GM21825 (cell line): ENCODE results near the gene MYPOP.
"Not testable (repeated sequence)": the region's sequence is repeated elsewhere in the genome, so short reads cannot be mapped to it uniquely, and the experiment has no call there.

Source experiments
- ATAC-seq: cut with Tn5 transposase; IDR thresholded peaks from one replicate; pipeline ENCODE4 v1.9.1; 2021; ENCODE audit warnings: mild to moderate bottlenecking, moderate library complexity; ENCODE audit not compliant: unreplicated experiment

The MYPOP gene

DNA sequence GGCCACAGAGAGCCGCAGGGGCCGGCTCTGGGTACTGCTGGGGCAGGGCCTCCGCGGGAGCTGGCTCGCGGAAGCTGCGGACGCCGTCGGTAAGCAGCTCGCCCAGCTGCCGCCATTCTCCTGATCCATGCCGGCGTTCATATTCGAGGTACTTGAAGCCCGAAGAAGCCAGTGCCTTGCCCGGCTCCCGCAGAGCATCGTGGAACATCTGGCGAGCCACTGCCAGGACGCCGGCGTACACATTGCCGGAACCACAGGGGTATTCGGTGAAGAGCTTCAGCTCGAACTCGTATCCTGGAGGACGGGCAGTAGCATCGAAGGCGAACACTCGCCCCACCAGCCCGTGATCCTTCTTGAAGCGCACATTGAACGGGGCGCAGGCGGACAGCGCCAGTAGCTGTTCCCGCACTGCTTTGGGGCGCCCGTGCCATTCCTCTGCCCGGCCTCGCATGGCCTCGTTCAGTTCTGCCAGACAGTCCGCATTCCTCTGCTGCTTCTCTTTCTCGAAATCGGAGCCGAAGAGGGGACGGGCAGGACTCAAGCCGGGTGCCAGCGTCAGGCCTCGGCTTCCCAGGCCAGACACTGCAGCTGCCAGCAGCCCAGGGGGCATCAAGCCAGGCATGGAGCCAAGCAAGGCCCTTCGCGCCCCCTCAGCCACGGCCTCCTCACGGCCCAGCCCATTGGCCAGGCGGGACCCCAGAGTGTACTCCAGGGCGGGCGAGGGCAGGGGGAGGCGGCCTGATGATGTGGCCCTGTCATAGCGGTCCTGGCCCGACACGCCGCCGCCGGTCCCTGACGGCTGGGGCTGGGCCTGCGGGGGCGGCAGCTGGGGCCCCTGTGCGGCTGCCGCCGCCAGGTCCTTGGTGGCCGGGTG is 17.5 kb downstream of the MYPOP start:
- ATAC-seq, result peak; percentile 1

DNA sequence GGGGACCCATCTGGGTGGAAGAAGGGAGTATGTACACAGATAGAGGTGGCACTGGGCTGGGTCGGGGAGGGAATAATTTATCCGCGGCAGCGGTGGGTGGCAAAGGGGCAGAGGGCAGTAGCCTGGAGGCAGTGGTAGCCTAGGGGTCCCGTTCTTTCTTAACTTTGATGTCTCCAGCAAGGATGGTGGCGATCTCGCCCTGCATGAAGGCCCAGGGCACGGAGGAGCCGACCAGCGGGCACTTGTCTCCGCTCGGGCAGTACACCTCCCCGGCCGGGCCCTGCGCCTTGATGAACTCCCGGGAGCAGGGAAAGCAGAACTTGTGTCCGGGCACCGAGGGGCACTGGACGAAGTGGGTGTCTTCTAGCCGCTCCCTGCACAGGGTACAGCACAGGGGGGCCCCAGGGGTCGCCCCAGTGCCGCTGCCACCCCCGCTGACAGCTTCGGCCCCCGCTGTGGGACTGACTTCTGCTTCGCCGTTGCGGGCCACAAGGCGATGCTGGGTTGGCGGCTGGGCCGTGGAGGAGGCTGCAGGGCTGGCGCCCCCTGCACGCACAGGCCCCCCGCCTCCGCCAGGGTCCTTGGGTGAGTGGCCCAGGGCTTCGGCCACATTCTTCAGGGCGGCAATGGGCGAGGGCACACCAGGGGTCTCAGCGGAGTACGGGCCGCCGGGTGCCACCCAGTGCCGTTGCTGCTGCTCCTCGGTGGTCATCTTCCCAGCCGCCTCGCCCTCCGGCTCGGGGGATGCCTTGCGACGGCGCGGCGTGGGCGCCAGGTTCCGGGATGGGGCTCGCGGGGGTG is 18.3 kb downstream of the MYPOP start:
- ATAC-seq, result no peak

DNA sequence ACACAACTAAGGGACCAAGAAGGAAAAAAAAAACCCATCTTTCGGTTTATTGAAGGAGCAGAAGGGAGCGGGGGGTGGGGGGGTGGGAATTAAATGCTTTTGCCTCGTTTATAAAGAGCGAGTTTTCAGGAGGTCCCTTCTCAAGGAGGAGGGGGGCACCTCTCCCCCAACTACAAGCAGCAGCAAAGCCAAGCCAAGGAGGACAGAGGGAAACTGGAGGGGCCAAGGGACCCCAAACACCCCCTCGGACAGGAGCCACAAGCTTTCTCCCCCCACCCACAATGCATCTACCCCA is 18.9 kb downstream of the MYPOP start:
- ATAC-seq, result no peak

DNA sequence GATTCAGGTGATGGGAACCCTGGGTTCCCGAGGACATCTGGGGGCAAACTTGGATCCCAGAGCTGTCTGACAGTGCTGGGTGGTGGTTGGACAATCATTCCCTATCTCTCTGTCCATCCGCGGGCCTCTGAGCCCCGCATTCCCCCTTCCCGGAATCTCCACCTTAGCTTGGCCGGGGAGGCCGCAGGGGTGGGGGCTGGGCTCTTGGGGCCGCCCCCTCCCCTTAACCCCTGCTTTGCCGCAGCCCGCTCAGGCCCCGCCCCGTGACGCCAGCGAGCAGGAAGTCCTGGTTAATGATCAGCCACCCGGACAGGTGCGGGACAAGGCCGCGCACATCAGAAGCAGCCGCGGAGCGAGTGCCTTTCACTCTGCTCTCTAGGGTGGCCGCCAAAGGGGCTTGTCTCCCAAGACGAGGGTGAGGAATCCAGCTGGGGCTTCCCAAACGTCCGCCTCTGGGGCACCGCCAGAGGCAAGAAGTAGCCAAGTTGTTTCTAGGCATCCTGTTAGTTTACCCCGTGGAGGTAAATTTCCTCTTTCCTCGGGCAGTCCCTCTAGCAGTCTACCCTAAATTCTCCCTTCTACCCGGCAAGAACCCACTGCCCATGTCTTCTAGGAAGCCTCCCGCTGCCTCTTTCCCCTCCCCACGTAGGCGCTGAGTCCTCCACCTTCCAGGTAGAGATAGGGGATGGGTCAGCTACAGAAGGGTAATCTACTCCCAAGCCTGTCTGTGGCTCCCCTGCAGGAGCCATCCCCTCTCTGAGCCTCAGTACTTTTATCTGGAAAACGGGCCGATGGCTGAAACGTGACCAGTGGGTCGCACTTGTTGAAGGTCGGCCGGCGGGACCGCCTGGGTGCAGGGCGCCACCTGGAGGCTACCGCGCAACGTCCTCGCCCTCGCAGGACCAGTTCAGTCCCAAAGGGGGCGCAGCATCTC is 19.5 kb downstream of the MYPOP start:
- ATAC-seq, result peak; percentile 30

DNA sequence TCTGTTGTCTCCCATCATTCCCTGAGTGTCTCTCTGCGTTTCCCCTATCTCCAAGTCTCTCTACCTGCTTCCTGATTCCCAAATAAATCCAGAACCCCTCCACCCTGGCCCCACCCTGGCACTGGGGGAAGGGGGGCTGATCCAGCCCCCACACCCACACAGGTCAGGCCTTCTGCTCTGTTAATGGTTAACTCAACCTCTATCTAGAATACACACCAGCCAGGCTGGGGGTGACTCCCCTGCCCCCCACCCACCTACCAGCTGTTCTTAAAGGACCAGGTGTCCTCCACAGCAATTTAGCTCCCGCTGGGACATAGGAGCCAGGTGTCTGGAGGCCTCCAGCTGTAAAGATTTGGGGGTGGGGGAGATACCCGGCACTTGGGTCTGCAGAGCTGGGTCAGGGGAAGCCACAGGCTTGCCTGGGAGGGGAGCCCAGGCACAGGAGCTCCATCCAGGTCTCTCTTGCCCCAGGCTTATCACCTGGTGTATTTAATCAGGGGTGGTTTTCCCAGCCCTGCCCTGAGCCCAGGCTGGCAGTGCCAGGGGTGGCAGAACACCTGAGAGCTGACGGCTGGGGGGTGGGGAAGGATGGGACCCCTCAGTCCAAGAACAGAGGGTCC is 20.4 kb downstream of the MYPOP start:
- no peak for ATAC-seq

DNA sequence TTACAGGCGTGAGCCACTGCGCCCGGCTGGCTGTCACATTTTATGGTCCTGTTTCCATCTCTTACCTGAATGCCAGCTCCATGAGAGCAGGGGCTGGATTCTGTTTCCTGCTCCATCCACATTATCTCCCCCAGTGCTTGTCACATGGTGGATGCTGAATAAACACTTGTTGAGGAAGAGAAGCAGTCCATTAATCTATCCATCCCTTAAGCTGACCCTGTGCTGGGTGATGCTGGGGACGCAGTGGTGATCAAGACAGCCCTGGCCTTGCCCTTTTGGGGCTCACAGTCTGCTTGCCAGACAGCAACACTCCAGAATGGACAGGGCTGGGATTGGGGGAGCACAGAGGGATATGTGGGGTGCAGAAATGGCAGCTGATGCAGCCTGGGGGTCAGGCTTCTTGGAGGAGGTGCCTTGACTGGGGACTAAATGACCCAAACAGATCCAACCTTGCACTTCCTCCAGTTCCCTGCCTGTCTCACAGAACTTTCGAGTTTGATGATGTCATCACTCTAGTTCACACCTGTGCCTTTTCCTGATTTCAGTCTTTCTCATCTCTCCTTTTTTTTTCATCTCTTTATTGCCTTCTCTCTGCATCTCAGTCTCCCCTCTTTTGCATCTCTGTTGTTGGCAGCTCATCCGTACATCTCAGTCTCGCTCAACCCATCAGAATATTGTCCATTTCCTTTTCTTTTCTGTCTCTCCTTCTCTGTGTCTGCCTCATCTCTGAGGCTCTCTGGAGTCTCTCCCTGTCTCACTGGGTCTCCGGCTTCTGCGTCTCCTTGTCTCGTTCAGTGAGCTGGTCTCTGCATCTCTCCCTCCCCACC is 21.1 kb downstream of the MYPOP start:
- no peak for ATAC-seq

DNA sequence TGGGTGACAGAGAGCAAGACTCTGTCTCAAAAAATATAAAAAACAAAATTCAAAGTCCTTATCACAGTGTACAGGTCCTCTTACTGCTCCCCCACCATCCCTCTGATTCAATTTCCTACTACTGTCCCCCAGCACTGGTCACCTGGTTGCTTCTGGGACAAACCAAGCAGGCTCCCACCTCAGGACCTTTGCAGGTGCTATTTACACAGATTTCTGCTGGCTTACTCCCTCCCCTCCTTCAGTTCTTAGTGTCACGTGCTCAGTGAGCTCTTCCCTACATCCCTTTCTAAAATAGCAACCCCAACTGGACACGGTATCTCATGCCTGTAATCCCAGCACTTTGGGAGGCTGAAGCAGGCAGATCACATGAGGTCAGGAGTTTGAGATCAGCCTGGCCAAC is 22.4 kb downstream of the MYPOP start:
- no peak for ATAC-seq

DNA sequence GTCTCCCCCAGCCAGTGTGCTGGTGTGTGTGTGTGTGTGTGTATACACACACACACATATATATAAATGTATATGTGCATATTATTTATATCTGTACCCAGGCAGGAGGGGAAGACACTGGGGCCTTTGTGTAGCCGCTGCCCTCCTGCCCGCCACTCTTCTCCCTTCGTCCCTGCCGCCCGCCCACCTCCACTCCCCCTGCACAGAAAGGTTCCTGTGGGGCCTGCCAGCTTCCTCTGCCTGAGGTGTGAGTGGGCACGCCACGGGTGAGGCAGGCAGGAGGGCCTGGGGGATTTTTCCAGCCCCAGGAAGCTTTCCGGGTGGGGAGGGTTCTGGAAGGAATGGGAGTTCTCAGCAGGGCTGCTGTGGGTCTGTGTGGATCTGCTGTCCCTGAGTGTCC is 23.4 kb downstream of the MYPOP start:
- no peak for ATAC-seq

DNA sequence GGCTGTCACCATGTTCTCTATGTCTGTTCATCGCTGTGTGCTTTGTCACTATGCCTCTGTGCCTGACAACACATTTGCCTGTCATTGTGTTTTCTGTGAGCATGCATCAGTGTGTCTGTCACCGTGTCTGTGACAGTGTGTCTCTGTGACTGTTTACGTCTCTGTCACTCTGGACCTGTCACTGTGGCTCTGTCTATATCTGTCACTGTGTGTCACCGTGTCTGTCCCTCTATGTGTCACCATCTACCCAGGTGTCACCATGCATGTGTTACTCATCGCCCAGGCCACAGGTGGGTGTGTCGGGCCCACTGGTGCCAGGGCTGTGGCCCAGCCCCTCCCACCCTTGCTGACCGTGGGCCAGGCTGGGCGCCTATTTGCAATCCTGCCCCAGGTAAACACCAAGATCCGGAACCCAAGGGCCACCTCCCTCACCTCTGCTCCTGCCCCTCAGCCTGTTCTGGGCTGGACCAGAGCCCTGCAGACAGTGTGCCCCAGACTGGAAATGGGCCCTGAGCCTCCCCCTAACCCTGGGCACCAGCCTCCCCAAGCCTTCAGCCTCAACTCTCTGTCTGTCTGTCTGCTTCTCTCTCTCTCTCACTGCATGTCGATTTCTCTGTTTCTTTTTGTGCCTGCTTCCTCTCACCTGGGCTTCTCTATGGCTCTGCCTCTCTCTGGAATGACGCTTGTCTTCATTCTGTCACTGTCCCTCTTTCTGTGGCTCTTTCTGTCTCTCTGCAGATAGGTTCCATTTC is 24.2 kb downstream of the MYPOP start:
- ATAC-seq, result no peak

DNA sequence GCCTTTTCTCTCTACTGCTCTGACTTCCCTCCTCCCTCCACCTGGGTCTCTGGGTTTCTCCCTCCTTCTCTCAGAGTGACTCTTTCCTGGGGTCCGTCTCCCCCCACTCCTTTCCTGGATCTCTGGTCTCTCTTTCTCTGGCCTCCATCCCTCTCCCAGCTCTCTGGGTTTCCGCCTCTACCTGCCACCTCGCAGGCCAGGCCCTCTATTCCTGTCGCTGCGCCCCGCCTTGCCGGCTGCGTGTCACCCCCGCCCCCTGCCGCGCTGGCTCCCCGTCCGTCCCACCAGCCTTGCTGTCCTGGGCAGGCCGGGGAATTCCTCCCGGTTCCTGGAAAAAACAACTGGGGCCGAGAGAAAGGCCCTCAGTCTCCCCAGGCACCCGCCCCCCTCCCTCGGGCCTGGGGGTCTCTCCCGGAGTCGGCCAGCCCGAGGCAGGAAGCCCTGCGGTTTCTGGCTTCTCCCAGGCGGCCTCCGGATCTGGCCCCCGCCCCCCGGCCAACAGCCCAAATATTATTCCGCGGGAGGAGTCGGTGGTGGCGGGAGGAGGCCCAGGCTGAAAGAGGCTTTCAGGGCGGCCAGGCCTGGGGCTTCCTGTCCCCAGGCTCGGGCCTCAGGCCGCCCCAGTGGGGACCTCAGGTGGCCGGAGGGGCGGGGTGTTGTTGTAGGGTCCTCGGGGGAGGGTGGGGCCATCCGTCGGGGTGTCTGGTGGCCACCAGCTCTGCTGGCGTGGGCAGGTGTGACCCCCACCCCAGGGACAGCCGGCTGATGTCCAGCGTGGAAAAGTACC is 25.8 kb downstream of the MYPOP start:
- ATAC-seq, result no peak

DNA sequence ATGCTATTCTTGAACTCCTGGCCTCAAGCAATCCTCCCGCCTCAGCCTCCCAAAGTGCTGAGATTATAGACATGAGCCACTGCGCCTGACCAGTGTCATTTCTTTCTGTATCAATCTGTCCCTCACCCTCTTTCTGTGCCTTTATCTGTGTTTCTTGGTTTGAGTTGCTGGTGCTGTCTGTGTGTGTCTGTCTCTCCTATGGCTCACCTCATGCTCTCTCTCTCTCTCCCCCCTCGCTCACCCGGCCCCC is 26.3 kb downstream of the MYPOP start:
- ATAC-seq, result no peak

DNA sequence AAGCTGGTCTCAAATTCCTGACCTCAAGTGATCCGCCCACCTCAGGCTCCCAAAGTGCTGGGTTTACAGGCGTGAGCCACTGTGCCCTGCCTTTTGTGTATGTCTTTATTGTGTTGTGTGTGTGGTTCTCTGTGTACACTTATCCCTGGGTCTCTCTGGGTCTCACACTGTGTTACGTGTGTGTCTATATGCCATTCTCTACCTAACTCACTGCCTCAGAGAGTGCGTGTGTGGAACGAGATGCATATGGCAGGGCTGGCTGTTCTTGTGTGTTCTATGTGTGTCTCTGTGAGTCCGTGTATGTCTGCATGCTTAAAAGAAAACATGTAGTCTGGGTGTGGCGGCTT is 27.8 kb downstream of the MYPOP start:
- no peak for ATAC-seq

DNA sequence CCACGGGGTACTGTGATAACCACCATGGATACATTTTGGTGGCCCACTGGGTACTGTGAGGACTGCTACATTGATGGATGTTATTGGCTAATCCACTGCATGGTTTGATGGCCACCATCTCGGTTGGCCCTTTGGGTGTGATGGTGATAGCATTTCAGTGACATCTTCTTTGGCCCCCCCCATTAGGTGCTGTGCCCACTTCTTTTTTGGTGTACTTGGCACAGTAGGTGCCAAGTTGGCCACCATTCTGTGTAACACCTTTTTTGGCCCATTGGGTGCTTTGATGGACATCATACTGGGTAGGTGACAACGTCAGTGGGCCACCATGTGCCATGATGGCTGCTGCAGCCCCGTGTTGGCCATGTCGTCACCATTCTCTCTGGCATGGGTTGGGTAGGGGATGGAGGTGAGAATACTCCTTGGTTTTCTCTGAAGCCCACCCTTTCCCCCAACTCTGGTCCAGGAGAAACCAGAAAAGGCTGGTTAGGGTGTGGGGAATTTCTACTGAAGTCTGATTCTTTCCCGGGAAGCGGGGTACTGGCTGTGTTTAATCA is 29.1 kb downstream of the MYPOP start:
- no peak for ATAC-seq

DNA sequence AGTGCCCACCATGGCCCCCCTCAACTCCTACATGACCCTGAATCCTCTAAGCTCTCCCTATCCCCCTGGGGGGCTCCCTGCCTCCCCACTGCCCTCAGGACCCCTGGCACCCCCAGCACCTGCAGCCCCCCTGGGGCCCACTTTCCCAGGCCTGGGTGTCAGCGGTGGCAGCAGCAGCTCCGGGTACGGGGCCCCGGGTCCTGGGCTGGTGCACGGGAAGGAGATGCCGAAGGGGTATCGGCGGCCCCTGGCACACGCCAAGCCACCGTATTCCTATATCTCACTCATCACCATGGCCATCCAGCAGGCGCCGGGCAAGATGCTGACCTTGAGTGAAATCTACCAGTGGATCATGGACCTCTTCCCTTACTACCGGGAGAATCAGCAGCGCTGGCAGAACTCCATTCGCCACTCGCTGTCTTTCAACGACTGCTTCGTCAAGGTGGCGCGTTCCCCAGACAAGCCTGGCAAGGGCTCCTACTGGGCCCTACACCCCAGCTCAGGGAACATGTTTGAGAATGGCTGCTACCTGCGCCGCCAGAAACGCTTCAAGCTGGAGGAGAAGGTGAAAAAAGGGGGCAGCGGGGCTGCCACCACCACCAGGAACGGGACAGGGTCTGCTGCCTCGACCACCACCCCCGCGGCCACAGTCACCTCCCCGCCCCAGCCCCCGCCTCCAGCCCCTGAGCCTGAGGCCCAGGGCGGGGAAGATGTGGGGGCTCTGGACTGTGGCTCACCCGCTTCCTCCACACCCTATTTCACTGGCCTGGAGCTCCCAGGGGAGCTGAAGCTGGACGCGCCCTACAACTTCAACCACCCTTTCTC is 30.1 kb downstream of the MYPOP start:
- ATAC-seq, result no peak

DNA sequence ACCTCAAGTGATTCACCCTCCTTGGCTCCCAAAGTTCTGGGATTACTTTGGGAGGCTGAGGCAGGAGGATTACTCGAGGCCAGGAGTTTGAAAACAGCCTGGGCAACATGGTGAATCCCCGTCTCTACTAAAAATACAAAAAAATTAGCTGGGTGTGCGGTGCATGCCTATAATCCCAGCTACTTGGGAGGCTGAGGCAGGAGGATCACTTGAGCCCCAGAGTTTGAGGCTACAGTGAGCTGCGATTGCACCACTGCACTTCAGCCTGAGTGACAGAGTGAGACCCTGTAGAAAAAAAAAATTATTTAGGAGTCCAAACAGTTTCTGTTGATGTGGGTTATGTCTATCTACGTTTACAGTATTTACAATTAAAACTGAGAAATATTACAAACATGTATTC is 31.6 kb downstream of the MYPOP start:
- ATAC-seq, result no peak

DNA sequence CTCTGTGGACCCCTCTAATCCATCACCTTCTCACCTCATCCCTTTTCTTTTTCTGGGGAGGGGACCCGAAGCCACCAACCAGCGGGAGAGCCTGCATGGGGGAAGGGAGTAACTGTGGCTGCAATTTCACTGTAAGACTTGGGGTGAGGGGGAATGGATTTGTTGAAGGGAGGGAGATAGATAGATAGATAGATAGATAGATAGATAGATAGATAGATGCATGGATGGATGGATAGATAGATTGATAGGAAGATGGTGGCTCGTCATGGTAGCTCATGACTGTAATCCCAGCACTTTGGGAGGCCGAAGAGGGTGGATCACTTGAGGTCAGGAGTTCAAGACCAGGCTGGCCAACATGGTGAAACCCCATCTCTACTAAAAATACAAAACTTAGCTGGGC is 35.2 kb downstream of the MYPOP start:
- ATAC-seq, result not testable (repeated sequence)

DNA sequence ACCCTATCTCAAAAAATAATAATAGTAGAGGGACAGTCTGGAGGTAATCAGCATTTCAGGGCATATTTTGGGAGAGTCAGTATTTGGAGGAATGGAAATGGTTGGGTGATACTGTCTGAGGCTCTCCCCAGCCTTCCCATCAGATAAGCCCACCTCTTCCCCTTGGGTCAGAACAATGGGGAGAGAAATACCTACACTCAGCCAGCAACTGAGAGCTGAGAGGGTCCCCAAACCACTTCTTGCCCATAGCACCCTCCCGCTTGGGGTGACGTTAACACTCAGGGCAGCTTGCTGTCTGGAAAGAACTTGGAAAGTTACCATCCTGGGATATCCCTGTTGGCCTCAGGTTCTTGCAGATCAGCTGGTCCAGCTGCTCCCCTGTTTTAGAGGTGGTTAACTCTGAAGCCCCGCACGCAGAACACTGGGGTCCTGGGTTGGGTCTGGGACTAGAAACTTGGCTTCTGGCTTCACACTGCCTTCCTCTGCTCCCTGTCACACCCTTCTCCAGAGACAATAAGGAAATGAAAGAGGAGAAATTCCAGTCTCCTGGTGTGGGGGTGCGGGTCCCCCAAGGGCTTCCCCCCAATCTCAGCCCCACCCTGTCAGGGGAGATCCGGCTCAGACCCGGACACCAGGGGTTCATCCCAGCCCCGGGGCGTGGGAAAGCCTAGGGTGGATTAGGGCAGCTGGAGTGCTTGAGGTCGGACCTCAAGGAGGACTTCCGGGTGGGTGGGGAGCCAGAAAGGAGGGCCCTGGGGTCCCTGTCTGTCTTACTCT is 35.8 kb downstream of the MYPOP start:
- ATAC-seq, result no peak
